ENCODE results near the gene GATA2.
A peak's percentile ranks its signal among the peaks of the same experiment; 100 is the strongest.

The GATA2 gene

GRCh38 chr3:128442070-128442469, 50.9 kb downstream of the GATA2 start:
- no peak overlapping the region for H3K4me3 ChIP-seq (ENCODE audit: low read depth, low read length)
- TF ChIP-seq CTCF (IDR thresholded peaks at IDR 0.05; ENCODE audit: low read depth, low read length) = no peak

- no peak for TF ChIP-seq CTCF (IDR thresholded peaks at IDR 0.05; ENCODE audit: low read depth, low read length)
- H3K4me3 ChIP-seq (ENCODE audit: low read depth, low read length) = no peak overlapping the region
Observed at GRCh38 chr3:128439226-128439625, 53.8 kb downstream of the GATA2 start.

- TF ChIP-seq CTCF (IDR thresholded peaks at IDR 0.05; ENCODE audit: low read depth, low read length) = peak; percentile 37
Observed at GRCh38 chr3:128438488-128439072, 54.4 kb downstream of the GATA2 start.

GRCh38 chr3:128436214-128436613, 56.8 kb downstream of the GATA2 start:
- no peak overlapping the region for H3K4me3 ChIP-seq (ENCODE audit: low read depth, low read length)

More at GRCh38 chr3:128438488-128439072, 54.4 kb downstream of the GATA2 start:
- H3K4me3 ChIP-seq (ENCODE audit: low read depth, low read length) = no peak overlapping the region

GRCh38 chr3:128435561-128435960, 57.4 kb downstream of the GATA2 start:
- H3K4me3 ChIP-seq (ENCODE audit: low read depth, low read length) = no peak overlapping the region
- no peak for TF ChIP-seq CTCF (IDR thresholded peaks at IDR 0.05; ENCODE audit: low read depth, low read length)

More at GRCh38 chr3:128436214-128436613, 56.8 kb downstream of the GATA2 start:
- no peak for TF ChIP-seq CTCF (IDR thresholded peaks at IDR 0.05; ENCODE audit: low read depth, low read length)

GRCh38 chr3:128435058-128435457, 57.9 kb downstream of the GATA2 start:
- no peak for TF ChIP-seq CTCF (IDR thresholded peaks at IDR 0.05; ENCODE audit: low read depth, low read length)
- H3K4me3 ChIP-seq (ENCODE audit: low read depth, low read length) = no peak overlapping the region

- H3K4me3 ChIP-seq (ENCODE audit: low read depth, low read length) = no peak overlapping the region
- no peak for TF ChIP-seq CTCF (IDR thresholded peaks at IDR 0.05; ENCODE audit: low read depth, low read length)
Observed at GRCh38 chr3:128434524-128434923, 58.5 kb downstream of the GATA2 start.

Measured in WI38 (cell line).